ENCODE results near the gene WDR3.
A peak's percentile ranks its signal among the peaks of the same experiment; 100 is the strongest.

Gene WDR3

DNA sequence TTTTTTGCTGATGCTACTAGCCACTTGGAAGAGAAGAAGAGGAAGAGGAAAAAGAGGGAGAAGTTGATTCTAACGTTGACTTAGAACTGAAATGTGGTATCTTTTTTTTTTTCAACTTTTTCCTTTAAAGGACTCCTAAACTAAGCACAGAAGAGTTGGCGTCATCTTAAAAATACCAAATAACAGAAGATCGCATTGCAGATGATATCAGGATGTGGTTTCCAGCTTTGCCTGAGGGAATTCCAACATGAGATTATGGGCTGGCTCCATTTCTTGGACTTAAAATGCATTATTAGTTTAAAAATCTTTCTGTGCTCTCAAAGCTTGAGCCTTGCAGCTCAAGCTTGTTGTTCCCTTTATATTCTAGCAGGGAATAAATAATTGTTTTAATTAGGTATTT lies 29.8 kb downstream of the WDR3 start:
- DNase-seq = no peak

- no peak for DNase-seq
Observed at GRCh38 chr1:117964290-117965038, 34.9 kb downstream of the WDR3 start.

- peak; percentile 35 for DNase-seq
Observed at GRCh38 chr1:117967477-117967876, 37.9 kb downstream of the WDR3 start.

DNA sequence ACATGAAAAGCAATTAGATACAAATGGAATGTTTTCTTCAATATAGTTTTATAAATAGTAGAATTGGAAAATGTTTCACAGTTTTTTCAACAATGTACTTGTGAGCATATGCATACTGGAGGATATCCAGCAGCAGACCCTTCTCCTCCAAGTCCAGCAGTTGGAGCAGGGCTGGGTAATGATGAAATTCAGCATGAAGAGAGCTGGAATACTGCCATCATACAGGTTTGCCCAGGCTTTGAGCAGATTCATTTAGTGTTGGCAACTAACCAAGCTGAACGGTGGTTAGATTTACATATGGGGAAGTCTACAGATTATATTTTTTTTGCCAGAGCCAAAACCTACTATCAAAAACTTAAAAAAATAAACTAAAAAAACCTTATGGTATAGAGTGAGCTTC lies 38.3 kb downstream of the WDR3 start:
- DNase-seq = peak; percentile 59

DNA sequence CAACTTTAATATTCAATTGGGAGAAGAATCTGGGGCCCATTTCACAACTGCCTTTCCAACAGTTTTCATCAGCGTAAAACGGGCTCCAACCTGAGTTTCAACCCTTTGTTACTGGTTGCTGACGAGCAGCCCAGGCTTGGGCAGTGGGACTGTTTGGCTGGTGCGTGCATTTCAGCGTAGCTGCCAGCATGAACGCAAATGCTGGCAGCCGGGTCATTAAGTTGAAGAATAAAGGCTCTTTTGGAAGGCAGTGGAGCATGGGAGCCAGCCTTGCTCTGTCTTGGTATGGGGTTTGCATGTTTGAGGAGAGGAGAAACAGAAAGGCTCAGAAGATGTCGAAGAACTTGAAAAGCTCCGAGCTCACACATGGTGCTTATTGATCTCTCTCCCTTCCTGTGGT lies 40.7 kb downstream of the WDR3 start:
- DNase-seq = no peak

- no peak for DNase-seq
Observed at GRCh38 chr1:117971777-117972176, 42.2 kb downstream of the WDR3 start.

GRCh38 chr1:117976381-117976780 lies 46.8 kb downstream of the WDR3 start:
- no peak for DNase-seq

- no peak for DNase-seq
Observed at GRCh38 chr1:117981455-117982192, 52.1 kb downstream of the WDR3 start.

DNA sequence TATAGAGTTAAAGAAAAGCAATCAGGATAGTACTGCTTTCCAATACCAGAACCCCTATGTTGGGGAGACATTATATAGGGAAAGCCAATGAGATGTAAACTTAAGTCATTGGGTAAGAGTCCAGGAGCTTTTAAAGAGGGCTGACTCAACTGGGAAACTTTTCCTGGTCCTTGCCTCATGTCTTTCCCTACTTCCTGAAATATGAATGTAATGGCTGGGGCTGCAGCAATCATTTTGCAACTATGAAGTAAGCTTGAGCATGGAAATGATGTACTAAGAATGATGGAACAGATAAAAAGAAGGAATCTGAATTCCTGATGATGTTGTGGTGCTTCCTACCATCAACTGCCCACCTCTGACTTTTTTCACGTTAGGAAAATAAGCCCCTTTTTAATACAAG lies 55.7 kb downstream of the WDR3 start:
- DNase-seq = no peak

- no peak for DNase-seq
Observed at GRCh38 chr1:117985973-117986372, 56.4 kb downstream of the WDR3 start.

DNA sequence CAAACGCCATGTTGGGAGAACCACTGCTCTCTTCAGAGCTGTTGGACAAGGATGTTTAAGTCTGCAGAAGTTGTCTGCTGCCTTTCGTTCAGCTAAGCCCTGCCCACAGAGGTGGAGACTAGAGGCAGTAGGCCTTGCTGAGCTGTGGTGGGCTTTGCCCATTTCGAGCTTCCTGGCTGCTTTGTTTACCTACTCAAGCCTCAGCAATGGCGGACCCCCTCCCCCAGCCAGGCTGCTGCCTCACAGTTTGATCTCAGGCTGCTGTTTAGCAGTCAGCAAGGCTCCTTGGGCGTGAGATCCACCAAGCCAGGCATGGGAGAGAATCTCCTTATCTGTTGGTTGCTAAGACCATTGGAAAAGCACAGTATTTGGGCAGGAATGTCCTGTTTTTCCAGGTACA lies 74.8 kb downstream of the WDR3 start:
- no peak for DNase-seq

DNA sequence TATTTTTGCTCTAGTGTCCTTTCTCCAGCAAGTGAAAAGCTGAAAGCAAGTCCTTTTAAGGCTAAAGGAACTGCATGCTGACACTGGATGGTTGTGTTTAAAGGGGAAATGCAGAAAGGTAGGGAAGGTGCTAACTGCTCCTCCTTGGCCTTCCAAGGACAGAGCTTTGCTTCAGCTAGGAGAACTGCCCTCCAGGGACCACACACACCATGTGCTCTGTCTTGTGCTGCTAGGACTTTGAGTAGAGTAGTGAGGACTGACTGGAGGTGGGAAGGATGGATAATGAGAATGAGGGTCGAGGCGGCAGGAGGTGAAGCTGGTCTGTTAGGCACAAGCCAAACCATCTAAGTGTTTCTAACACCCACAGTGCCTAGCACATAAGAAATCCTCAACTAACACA lies 77.9 kb downstream of the WDR3 start:
- no peak for DNase-seq

- no peak for DNase-seq
Observed at GRCh38 chr1:118008011-118008410, 78.5 kb downstream of the WDR3 start.

DNA sequence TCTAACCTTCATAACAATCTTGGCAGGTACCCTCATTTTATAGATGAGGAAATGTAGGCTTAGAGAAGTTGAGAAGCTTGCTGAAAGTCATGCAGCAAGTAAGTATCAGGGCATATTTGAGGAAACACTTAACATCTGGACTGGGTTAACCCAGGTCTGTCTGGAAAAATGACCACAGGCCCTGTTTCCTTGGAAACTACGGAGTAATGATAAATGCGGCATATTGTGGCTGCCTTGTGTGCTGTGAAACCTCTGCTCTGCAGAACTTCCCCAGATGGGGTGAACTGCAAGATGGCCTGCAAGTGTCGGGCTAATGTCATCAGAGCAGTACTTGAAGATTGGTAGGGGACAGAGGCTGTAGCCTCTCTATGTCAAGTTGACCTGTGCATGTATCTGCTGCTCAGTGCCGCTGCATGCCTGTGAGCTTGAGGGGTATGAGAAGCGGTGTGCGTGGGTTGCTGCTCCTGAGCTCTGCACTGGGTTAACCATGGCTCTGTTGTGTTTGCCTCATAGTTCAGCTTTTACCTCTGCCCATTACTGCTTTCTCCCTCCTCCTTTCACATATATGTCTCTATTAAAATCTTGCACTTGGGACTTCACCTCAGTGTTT lies 83.1 kb downstream of the WDR3 start:
- DNase-seq = no peak

GRCh38 chr1:118013336-118013735 lies 83.8 kb downstream of the WDR3 start:
- DNase-seq = no peak

DNA sequence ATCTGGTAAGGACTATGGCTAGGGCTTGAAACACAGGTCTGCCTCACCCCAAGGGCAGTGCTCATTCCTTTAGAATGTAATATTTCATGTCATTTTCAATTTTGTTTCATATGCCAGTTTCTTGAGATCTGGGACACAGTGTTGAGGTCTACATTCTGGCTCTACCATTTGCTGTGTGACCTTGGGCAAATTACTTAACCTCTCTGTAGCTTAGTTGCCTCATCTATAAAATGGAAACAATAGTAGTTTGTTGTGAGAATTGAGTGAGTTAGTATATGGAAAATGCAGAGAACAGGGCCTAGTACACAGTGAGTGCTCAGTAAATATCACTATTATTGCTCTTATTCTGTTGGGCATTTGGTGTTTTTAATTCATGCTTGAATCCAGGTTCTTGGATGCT lies 84.4 kb downstream of the WDR3 start:
- no peak for DNase-seq
